PFSK-1 (cell line): ENCODE results near the gene RBM7.

Source experiments
- POLR2AphosphoS5 ChIP-seq: IDR thresholded peaks from 2 replicates; pipeline ENCODE4 v1.6.1; 2012; ENCODE audit warnings: low read depth, mild to moderate bottlenecking, control low read depth, low read length, moderate library complexity
- SIN3A ChIP-seq: IDR thresholded peaks from 2 replicates; pipeline ENCODE4 v1.6.1; 2012; ENCODE audit warnings: mild to moderate bottlenecking, low read length, moderate library complexity, borderline replicate concordance; ENCODE audit not compliant: insufficient read depth
- TAF1 ChIP-seq: IDR thresholded peaks from 2 replicates; pipeline ENCODE4 v1.6.1; 2012; ENCODE audit warnings: low read length, control low read depth, borderline replicate concordance; ENCODE audit not compliant: insufficient read depth

DNA sequence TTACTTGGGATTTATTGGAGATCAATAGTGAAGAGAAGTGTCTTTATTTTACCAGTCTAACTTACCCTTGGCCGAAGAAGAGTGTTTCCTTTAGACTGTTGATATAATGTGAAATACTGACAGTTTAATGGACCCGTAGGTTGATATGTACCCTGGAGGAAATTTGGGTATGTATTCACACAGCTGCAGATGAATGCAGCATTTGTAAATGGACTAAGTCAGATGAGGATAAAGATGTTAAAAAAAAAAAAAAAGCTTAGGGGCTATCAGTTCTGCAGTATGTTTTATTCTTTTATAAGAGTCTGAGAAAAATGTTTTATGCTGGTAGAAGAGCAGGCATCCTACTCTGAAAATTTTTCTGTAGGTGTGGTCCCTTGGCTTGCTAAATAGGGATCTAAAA, 41.5 kb downstream of the RBM7 start:
- no peak for TF ChIP-seq SIN3A
- TF ChIP-seq POLR2AphosphoS5, result no peak
- TF ChIP-seq TAF1, result no peak
